SU-DHL-6 (cell line): ENCODE data around the gene PARP8.

Experiments used
- H2AFZ ChIP-seq: fragments of 200-600 bp; sonication (generic); 2 replicates; pipeline ENCODE4 v1.6.1; 2014; ENCODE audit warnings: low read depth, mild to moderate bottlenecking, moderate library complexity, mixed read lengths, antibody characterized with exemption, low read length; ENCODE audit not compliant: severe bottlenecking
- H3F3A ChIP-seq: fragments of 200-600 bp; shearing (Covaris generic); 2 replicates; pipeline ENCODE4 v1.6.0; 2016; ENCODE audit warnings: antibody characterized with exemption, mild to moderate bottlenecking; ENCODE audit not compliant: insufficient read depth
- H3K27ac ChIP-seq: fragments of 200-600 bp; sonication (generic); 2 replicates; pipeline ENCODE4 v1.5.1; 2016; ENCODE audit warnings: low read depth, mild to moderate bottlenecking, low read length, moderate library complexity, mixed read lengths
- H3K27me3 ChIP-seq: fragments of 200-600 bp; sonication (generic), shearing (Covaris generic); 2 replicates; pipeline ENCODE4 v1.6.0; 2014; ENCODE audit warnings: mild to moderate bottlenecking, low read length
- H3K36me3 ChIP-seq: fragments of 200-600 bp; sonication (generic); 2 replicates; pipeline ENCODE4 v1.6.1; 2014; ENCODE audit warnings: mild to moderate bottlenecking, low read length, mixed read lengths
- H3K4me2 ChIP-seq: fragments of 300-600, 200-600 bp; shearing (Covaris generic), sonication (generic); 2 replicates; pipeline ENCODE4 v1.6.0; 2014; ENCODE audit warnings: low read length, low read depth, mild to moderate bottlenecking; ENCODE audit not compliant: poor library complexity, severe bottlenecking
- H3K4me3 ChIP-seq: fragments of 200-600 bp; sonication (generic); 2 replicates; pipeline ENCODE4 v1.5.1; 2014; ENCODE audit warnings: antibody characterized with exemption, low read length, mild to moderate bottlenecking, mixed read lengths; ENCODE audit not compliant: insufficient read depth, poor library complexity, severe bottlenecking
- H3K79me2 ChIP-seq: fragments of 200-600 bp; sonication (generic); 2 replicates; pipeline ENCODE4 v1.6.1; 2014; ENCODE audit warnings: mild to moderate bottlenecking, low read length, moderate library complexity; ENCODE audit not compliant: insufficient read depth
- H3K9ac ChIP-seq: fragments of 200-600 bp; sonication (generic); 2 replicates; pipeline ENCODE4 v1.7.0; 2014; ENCODE audit warnings: mild to moderate bottlenecking, low read length
- H3K9me2 ChIP-seq: fragments of 200-600 bp; sonication (generic); replicated peaks from 2 replicates; pipeline ENCODE4 v1.6.1; 2014; ENCODE audit warnings: low read length; ENCODE audit not compliant: insufficient read depth
- H3K9me3 ChIP-seq: fragments of 200-600 bp; sonication (generic); 2 replicates; pipeline ENCODE4 v1.6.1; 2014; ENCODE audit warnings: low read length, mixed read lengths; ENCODE audit not compliant: insufficient read depth
- H4K20me1 ChIP-seq: fragments of 200-600 bp; sonication (generic); 2 replicates; pipeline ENCODE4 v1.6.1; 2014; ENCODE audit warnings: low read depth, mild to moderate bottlenecking, antibody characterized with exemption, low read length, moderate library complexity, mixed read lengths
- CTCF ChIP-seq: fragments of 200-600 bp; sonication (generic); IDR thresholded peaks from one replicate; pipeline ENCODE4 v1.5.1; 2017; ENCODE audit warnings: antibody characterized with exemption, mild to moderate bottlenecking, low read length, moderate library complexity; ENCODE audit not compliant: insufficient read depth, poor library complexity, severe bottlenecking
- EZH2phosphoT487 ChIP-seq: fragments of 200-600 bp; sonication (generic), shearing (Covaris generic); conservative IDR thresholded peaks from 2 replicates; pipeline ENCODE4 v1.6.1; 2018; ENCODE audit warnings: mild to moderate bottlenecking, antibody characterized with exemption, low read length, moderate library complexity, mixed read lengths

The PARP8 gene

GRCh38 chr5:50751064-50751657 is 84.7 kb downstream of the PARP8 start:
- Histone ChIP-seq H3K79me2 (no peaks in the 10 kb centered on the region), H2AFZ (no peak overlapping the region)

DNA sequence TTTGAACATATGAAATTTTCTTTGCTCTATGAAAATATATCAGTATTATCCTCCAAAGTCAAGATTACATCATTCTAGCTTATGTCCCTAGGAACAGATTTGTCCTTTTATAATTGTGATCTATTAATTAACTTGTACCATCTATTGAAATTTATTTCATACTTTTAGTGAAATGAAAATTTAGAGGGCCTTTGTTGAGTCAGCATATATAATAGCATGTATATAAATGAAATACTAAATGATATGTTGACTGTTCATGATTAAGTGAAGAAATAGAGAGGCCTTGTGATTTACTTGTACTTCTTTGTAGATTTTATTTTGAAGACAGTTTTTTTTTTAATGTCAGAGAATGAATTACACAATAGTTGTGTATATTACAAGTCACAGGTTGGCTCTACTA is 86.4 kb downstream of the PARP8 start:
- no peak overlapping the region for H3K9ac ChIP-seq
- no peaks in the 10 kb centered on the region for H4K20me1 ChIP-seq
- no peak overlapping the region for H2AFZ ChIP-seq
- no peaks in the 10 kb centered on the region for H3K27me3 ChIP-seq
- no peaks in the 10 kb centered on the region for H3K36me3 ChIP-seq
- no peak overlapping the region for H3K27ac ChIP-seq
- no peak overlapping the region for H3K4me2 ChIP-seq
- no peaks in the 10 kb centered on the region for H3K9me2 ChIP-seq
- TF ChIP-seq EZH2phosphoT487 = no peak
- no peaks in the 10 kb centered on the region for H3K79me2 ChIP-seq
- no peaks in the 10 kb centered on the region for H3K9me3 ChIP-seq
- H3K4me3 ChIP-seq = no peak overlapping the region
- H3F3A ChIP-seq = peaks cover 5% of the 10 kb centered on the region; the same call in 1 of the 2 replicates

More at GRCh38 chr5:50751064-50751657, 84.7 kb downstream of the PARP8 start:
- H3K36me3 ChIP-seq = no peaks in the 10 kb centered on the region
- H3K9me2 ChIP-seq = no peaks in the 10 kb centered on the region
- no peak overlapping the region for H3K27ac ChIP-seq
- no peak overlapping the region for H3K4me2 ChIP-seq
- peaks cover 5% of the 10 kb centered on the region; the same call in 1 of the 2 replicates for H3F3A ChIP-seq
- no peak overlapping the region for H3K4me3 ChIP-seq
- no peaks in the 10 kb centered on the region for H3K9me3 ChIP-seq
- no peaks in the 10 kb centered on the region for H3K27me3 ChIP-seq
- H4K20me1 ChIP-seq = no peaks in the 10 kb centered on the region
- TF ChIP-seq EZH2phosphoT487 (no peak), CTCF (peak; percentile 88)
- no peak overlapping the region for H3K9ac ChIP-seq

DNA sequence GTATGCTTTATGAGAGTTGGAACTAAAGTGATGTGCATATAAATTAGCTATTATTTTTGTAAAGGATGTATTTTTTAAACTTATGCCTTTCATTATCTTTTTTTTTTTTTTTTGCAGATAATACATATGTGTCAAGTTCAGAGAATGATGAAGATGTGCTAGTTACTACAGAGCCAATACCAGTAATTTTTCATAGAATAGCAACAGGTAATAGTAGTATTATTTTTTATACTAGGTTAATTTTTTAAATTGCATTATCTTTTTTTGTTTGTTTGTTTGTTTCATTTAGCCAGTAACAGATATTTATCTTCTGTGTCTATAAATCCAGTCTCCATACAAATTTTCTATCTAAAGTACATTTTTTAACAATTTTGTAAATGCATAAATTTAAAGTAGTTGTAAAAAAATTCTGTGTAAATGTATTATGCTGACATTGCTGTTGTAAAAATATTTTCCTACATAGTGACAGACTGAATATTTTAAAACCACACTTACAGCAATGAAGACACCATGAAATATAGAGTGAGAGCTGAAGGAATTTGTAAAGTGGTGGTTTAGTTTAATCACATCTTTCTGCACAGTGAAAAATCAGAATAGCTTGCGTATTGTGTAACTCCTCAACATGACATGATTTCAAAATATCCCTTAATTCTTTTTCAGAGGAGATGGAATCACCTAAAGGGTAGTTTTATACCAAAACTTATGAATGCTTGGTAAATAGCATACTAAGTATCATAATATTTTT is 93.3 kb downstream of the PARP8 start:
- no peaks in the 10 kb centered on the region for H3K36me3 ChIP-seq
- H3K9me3 ChIP-seq = no peaks in the 10 kb centered on the region
- no peak overlapping the region for H2AFZ ChIP-seq
- H3K27me3 ChIP-seq = no peaks in the 10 kb centered on the region
- no peaks in the 10 kb centered on the region for H3F3A ChIP-seq
- H3K27ac ChIP-seq = no peak overlapping the region
- no peaks in the 10 kb centered on the region for H3K79me2 ChIP-seq
- no peak for TF ChIP-seq CTCF
- no peak for TF ChIP-seq EZH2phosphoT487
- H3K9me2 ChIP-seq = no peaks in the 10 kb centered on the region
- H3K4me3 ChIP-seq = no peak overlapping the region
- H3K4me2 ChIP-seq = no peak overlapping the region
- no peaks in the 10 kb centered on the region for H4K20me1 ChIP-seq
- no peak overlapping the region for H3K9ac ChIP-seq

GRCh38 chr5:50763351-50763750 is 96.9 kb downstream of the PARP8 start:
- Histone ChIP-seq H3K4me3 (no peak overlapping the region), H3K27me3 (no peaks in the 10 kb centered on the region), H3K9me3 (no peaks in the 10 kb centered on the region), H3K9me2 (no peaks in the 10 kb centered on the region), H3K79me2 (no peaks in the 10 kb centered on the region), H3K36me3 (no peaks in the 10 kb centered on the region), H3K4me2 (no peak overlapping the region), H3K9ac (no peak overlapping the region), H3F3A (no peaks in the 10 kb centered on the region), H3K27ac (no peak overlapping the region), H2AFZ (no peak overlapping the region), H4K20me1 (no peaks in the 10 kb centered on the region)
- TF ChIP-seq EZH2phosphoT487 = no peak
- TF ChIP-seq CTCF = no peak
